SU-DHL-6 (cell line): ENCODE measurements around the gene PDSS1.

ENCODE experiments used
- H2AFZ ChIP-seq: fragments of 200-600 bp; sonication (generic); 2 replicates; pipeline ENCODE4 v1.6.1; 2014; ENCODE audit warnings: low read depth, mild to moderate bottlenecking, moderate library complexity, mixed read lengths, antibody characterized with exemption, low read length; ENCODE audit not compliant: severe bottlenecking
- H3F3A ChIP-seq: fragments of 200-600 bp; shearing (Covaris generic); 2 replicates; pipeline ENCODE4 v1.6.0; 2016; ENCODE audit warnings: antibody characterized with exemption, mild to moderate bottlenecking; ENCODE audit not compliant: insufficient read depth
- H3K27ac ChIP-seq: fragments of 200-600 bp; sonication (generic); 2 replicates; pipeline ENCODE4 v1.5.1; 2016; ENCODE audit warnings: low read depth, mild to moderate bottlenecking, low read length, moderate library complexity, mixed read lengths
- H3K27me3 ChIP-seq: fragments of 200-600 bp; sonication (generic), shearing (Covaris generic); 2 replicates; pipeline ENCODE4 v1.6.0; 2014; ENCODE audit warnings: mild to moderate bottlenecking, low read length
- H3K36me3 ChIP-seq: fragments of 200-600 bp; sonication (generic); 2 replicates; pipeline ENCODE4 v1.6.1; 2014; ENCODE audit warnings: mild to moderate bottlenecking, low read length, mixed read lengths
- H3K4me2 ChIP-seq: fragments of 300-600, 200-600 bp; shearing (Covaris generic), sonication (generic); 2 replicates; pipeline ENCODE4 v1.6.0; 2014; ENCODE audit warnings: low read length, low read depth, mild to moderate bottlenecking; ENCODE audit not compliant: poor library complexity, severe bottlenecking
- H3K4me3 ChIP-seq: fragments of 200-600 bp; sonication (generic); 2 replicates; pipeline ENCODE4 v1.5.1; 2014; ENCODE audit warnings: antibody characterized with exemption, low read length, mild to moderate bottlenecking, mixed read lengths; ENCODE audit not compliant: insufficient read depth, poor library complexity, severe bottlenecking
- H3K79me2 ChIP-seq: fragments of 200-600 bp; sonication (generic); 2 replicates; pipeline ENCODE4 v1.6.1; 2014; ENCODE audit warnings: mild to moderate bottlenecking, low read length, moderate library complexity; ENCODE audit not compliant: insufficient read depth
- H3K9ac ChIP-seq: fragments of 200-600 bp; sonication (generic); 2 replicates; pipeline ENCODE4 v1.7.0; 2014; ENCODE audit warnings: mild to moderate bottlenecking, low read length
- H3K9me2 ChIP-seq: fragments of 200-600 bp; sonication (generic); replicated peaks from 2 replicates; pipeline ENCODE4 v1.6.1; 2014; ENCODE audit warnings: low read length; ENCODE audit not compliant: insufficient read depth
- H3K9me3 ChIP-seq: fragments of 200-600 bp; sonication (generic); 2 replicates; pipeline ENCODE4 v1.6.1; 2014; ENCODE audit warnings: low read length, mixed read lengths; ENCODE audit not compliant: insufficient read depth
- H4K20me1 ChIP-seq: fragments of 200-600 bp; sonication (generic); 2 replicates; pipeline ENCODE4 v1.6.1; 2014; ENCODE audit warnings: low read depth, mild to moderate bottlenecking, antibody characterized with exemption, low read length, moderate library complexity, mixed read lengths
- EZH2phosphoT487 ChIP-seq: fragments of 200-600 bp; sonication (generic), shearing (Covaris generic); conservative IDR thresholded peaks from 2 replicates; pipeline ENCODE4 v1.6.1; 2018; ENCODE audit warnings: mild to moderate bottlenecking, antibody characterized with exemption, low read length, moderate library complexity, mixed read lengths
- TF ChIP-seq, protein P1 (sequence below): fragments of 200-600 bp; sonication (generic); IDR thresholded peaks from one replicate; pipeline ENCODE4 v1.5.1; 2017; ENCODE audit warnings: antibody characterized with exemption, mild to moderate bottlenecking, low read length, moderate library complexity; ENCODE audit not compliant: insufficient read depth, poor library complexity, severe bottlenecking

Gene PDSS1

DNA sequence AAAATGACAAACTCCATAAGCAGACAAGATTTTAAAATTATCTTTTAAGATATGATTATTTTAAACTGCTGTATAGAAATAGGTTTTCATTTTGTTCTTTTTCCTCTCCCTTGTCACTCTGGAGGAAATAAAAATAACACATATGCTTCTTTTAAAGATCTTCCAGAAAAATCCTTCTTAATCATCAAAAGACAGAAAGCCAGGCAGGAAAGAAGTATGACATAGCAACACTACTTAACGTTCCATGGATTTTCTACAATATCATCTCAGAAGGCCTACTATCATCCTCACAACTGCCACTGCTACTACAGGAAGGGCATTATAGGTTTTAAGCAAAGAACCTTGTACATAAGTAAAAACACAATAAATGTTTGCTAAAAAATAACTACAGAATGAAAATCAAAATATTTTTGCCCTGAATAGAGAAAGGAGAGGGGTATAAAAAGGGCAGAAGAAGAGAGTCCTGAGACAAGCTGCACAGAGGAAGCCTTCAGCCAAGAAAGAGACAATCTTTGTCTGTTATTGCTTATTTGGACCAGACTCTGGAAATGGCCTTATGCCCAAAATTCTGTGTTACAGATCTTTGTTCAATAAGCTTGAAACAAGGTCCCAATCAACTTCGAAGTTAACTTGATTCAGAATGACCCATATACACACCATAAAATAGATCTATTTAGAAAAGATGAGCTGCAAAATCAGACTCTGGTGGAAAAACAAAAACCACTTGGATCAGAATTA lies 95.4 kb downstream of the PDSS1 start:
- Histone ChIP-seq H4K20me1 (no peaks in the 10 kb centered on the region), H3K9ac (peak overlapping the region; percentile 32), H3K36me3 (peaks cover 35% of the 10 kb centered on the region), H2AFZ (no peak overlapping the region), H3K79me2 (peaks cover 100% of the 10 kb centered on the region), H3K27ac (peak overlapping the region; percentile 66), H3K27me3 (no peaks in the 10 kb centered on the region), H3K4me3 (no peak overlapping the region), H3K4me2 (peak overlapping the region; percentile 30), H3K9me3 (peaks cover 22% of the 10 kb centered on the region; the same call in 1 of the 2 replicates), H3F3A (peaks cover 22% of the 10 kb centered on the region; the same call in 1 of the 2 replicates), H3K9me2 (no peaks in the 10 kb centered on the region)
- no peak for TF ChIP-seq EZH2phosphoT487
- TF ChIP-seq, protein P1, sequence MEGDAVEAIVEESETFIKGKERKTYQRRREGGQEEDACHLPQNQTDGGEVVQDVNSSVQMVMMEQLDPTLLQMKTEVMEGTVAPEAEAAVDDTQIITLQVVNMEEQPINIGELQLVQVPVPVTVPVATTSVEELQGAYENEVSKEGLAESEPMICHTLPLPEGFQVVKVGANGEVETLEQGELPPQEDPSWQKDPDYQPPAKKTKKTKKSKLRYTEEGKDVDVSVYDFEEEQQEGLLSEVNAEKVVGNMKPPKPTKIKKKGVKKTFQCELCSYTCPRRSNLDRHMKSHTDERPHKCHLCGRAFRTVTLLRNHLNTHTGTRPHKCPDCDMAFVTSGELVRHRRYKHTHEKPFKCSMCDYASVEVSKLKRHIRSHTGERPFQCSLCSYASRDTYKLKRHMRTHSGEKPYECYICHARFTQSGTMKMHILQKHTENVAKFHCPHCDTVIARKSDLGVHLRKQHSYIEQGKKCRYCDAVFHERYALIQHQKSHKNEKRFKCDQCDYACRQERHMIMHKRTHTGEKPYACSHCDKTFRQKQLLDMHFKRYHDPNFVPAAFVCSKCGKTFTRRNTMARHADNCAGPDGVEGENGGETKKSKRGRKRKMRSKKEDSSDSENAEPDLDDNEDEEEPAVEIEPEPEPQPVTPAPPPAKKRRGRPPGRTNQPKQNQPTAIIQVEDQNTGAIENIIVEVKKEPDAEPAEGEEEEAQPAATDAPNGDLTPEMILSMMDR = no peak
